Measurements from ENCODE around the gene CHERP.

- TF ChIP-seq POLR2A (IDR thresholded peaks at IDR 0.05; ENCODE audit: low read depth, low read length) (no peak), BHLHE40 (IDR thresholded peaks at IDR 0.05; ENCODE audit: low read depth, low read length) (no peak), RAD21 (IDR thresholded peaks at IDR 0.05; ENCODE audit: low read length) (no peak), RFX5 (IDR thresholded peaks at IDR 0.05; ENCODE audit: low read depth, low read length) (no peak), CHD1 (IDR thresholded peaks at IDR 0.05; ENCODE audit: low read depth, low read length) (no peak), NFE2L2 (IDR thresholded peaks at IDR 0.05; ENCODE audit: low read depth, low read length) (no peak), MAFK (IDR thresholded peaks at IDR 0.05; ENCODE audit: low read depth, low read length) (no peak), CEBPB (IDR thresholded peaks at IDR 0.05; ENCODE audit: low read depth, low read length) (no peak), USF2 (IDR thresholded peaks at IDR 0.05; ENCODE audit: low read depth, low read length) (no peak), MXI1 (IDR thresholded peaks at IDR 0.05; ENCODE audit: borderline replicate concordance, low read depth, low read length) (no peak), FOS (IDR thresholded peaks at IDR 0.05; ENCODE audit: low read depth, low read length) (no peak), MAZ (IDR thresholded peaks at IDR 0.05; ENCODE audit: borderline replicate concordance, low read depth, low read length) (no peak)
- TF ChIP-seq, protein P1, sequence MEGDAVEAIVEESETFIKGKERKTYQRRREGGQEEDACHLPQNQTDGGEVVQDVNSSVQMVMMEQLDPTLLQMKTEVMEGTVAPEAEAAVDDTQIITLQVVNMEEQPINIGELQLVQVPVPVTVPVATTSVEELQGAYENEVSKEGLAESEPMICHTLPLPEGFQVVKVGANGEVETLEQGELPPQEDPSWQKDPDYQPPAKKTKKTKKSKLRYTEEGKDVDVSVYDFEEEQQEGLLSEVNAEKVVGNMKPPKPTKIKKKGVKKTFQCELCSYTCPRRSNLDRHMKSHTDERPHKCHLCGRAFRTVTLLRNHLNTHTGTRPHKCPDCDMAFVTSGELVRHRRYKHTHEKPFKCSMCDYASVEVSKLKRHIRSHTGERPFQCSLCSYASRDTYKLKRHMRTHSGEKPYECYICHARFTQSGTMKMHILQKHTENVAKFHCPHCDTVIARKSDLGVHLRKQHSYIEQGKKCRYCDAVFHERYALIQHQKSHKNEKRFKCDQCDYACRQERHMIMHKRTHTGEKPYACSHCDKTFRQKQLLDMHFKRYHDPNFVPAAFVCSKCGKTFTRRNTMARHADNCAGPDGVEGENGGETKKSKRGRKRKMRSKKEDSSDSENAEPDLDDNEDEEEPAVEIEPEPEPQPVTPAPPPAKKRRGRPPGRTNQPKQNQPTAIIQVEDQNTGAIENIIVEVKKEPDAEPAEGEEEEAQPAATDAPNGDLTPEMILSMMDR (conservative IDR thresholded peaks at IDR 0.05; ENCODE audit: low read depth, low read length), result no peak
- TF ChIP-seq, protein P2, sequence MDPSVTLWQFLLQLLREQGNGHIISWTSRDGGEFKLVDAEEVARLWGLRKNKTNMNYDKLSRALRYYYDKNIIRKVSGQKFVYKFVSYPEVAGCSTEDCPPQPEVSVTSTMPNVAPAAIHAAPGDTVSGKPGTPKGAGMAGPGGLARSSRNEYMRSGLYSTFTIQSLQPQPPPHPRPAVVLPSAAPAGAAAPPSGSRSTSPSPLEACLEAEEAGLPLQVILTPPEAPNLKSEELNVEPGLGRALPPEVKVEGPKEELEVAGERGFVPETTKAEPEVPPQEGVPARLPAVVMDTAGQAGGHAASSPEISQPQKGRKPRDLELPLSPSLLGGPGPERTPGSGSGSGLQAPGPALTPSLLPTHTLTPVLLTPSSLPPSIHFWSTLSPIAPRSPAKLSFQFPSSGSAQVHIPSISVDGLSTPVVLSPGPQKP (IDR thresholded peaks at IDR 0.05; ENCODE audit: borderline replicate concordance, low read depth, low read length), result no peak
Measured at GRCh38 chr19:16504271-16504670, 38.0 kb downstream of the CHERP start.
